HG03066 (cell line): ENCODE data around the gene HOXC10.

Source experiments
- ATAC-seq: cut with Tn5 transposase; IDR thresholded peaks from one replicate; pipeline ENCODE4 v1.9.1; 2021; ENCODE audit warnings: low read depth; ENCODE audit not compliant: unreplicated experiment

HOXC10 gene

DNA sequence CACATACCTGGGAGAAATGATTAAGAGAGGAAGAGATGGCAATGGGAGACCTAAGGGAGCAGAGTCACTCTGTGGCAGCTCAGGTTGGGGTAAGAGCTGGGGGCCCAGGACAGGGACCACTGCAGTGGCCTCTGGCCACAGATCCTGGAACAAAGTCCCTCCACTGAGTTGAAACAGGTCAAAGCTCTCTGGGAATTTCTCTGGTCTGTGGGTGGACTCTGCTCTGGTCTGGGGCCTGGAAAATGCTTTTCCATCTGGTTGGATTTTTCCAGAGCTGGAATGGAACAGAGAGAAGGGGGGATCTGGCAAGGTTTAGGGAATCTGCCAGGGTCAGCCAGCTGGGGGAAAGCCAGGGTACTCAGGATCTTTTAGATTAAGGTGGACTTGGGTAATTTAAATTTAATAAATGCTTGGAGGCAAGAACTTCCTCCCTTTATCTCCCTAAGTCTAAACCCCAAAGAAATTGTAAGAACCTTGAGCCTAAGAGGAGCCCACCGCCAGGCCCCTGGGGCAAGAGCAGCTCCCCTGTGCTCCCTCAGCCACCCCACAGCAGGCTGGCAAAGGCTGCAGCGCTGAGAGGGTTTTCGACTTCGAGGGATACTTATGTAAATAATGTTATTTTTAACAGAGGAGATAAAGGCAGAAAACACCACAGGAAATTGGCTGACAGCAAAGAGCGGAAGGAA lies 3.7 kb downstream of the HOXC10 start:
- ATAC-seq = no peak

DNA sequence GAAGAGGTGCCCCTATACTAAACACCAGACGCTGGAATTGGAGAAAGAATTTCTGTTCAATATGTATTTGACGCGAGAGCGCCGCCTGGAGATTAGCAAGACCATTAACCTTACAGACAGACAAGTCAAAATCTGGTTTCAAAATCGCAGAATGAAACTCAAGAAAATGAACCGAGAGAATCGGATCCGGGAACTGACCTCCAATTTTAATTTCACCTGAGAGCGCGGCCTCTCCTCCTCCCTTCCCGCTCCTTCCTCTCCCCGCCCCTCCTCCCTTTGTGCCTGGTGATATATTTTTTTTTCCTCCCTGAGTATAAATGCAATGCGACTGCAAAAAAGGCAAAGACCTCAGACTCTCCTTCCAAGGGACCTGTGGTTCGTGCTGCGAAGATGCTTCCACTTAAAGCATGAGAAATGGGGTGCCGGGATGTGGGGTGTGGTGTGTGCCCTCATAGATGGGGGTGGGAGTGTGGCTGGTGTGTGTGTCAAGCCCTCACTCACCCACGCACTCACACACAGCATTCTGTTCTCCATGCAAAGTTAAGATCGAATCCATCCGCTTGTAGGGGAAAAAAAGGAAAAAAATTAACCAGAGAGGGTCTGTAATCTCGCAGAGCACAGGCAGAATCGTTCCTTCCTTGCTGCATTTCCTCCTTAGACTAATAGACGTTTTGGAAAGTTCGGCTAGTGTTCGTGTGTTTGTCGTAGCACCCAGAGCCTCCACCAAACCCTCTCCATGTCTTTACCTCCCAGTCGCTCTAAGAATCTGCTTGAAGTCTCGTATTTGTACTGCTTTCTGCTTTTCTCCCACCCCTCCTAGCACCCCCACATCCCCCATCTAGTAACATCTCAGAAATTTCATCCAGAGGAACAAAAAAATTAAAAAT lies 4.5 kb downstream of the HOXC10 start:
- no peak for ATAC-seq

DNA sequence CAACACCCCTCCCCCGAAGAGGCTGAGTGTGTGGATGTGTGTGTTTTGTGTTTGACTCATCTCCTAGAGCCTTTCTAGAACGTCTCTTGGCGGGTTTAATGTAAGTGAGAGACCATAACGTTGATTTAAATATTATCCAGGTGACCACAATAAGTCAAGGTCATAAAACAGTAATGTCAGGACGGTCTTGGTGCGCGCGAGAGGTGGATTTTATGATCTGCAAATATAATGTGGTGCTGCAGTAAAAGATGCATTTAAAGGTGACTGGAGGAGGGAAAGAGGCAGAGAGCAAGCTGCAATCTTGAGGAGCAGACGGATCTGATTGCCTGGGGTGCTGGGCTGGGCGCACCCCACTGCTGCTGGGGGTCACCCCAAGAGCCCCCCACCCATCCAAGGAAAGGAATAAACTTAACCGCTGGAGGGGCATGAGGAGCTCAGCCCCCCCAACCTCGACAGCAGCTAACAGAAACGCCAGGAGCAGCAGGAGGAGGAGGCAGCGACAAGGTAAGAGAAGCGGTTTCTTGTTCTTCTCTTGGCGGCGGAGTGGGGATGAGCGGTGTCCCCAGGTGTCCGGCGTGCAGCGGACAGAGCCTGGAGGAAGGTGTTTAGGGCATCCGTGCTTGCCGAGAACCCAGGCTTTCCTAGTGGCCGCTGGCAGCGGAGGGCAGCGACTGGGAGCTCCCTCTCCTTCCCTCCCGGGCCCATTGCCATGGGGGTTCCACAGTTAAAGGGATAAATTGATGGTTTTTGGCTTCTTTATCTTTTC lies 5.5 kb downstream of the HOXC10 start:
- ATAC-seq = no peak

DNA sequence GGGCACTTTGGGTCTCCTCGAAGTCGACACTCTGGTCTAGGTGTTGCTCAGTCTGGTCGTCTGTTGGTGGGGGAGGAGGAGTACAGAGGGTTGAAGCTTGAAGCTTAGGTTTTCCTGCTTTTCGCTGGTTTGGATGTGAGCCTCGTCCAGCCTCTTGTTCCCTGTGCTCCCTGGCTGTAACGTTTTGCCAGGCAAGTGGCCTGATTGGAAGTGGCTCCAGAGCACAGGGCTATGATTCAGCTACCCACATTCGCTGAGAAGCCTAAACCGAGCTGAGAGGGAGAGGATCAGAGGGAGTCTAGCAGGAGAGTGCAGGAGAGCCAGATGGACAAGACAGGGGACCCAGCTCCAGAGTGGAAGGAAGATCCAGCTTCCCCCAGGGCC lies 6.1 kb downstream of the HOXC10 start:
- no peak for ATAC-seq

DNA sequence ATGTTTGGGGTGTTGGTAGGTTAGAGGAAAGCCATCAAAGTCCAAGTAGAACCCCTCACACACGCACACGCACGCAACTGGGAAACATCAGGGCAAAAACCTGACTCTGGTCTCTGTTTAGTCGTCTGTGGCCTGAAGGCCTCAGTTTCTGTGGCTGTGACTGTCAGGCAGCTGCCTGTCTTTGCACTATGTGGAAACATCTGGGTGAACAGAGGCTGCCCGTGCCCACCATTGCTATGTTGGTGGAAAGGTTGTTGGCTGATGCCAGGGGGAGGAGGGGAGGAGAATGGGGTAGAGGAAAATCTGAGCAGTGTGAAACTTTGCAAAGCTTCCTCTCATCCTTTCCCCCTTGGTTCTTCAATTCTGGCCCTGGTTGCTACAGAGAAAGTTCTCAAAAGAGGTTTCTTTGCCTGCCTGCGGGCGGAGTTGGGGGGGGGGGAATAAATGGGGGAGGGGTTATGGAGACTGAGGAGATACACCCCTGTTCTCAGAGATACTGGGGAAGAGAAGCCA lies 7.5 kb downstream of the HOXC10 start:
- no peak for ATAC-seq

DNA sequence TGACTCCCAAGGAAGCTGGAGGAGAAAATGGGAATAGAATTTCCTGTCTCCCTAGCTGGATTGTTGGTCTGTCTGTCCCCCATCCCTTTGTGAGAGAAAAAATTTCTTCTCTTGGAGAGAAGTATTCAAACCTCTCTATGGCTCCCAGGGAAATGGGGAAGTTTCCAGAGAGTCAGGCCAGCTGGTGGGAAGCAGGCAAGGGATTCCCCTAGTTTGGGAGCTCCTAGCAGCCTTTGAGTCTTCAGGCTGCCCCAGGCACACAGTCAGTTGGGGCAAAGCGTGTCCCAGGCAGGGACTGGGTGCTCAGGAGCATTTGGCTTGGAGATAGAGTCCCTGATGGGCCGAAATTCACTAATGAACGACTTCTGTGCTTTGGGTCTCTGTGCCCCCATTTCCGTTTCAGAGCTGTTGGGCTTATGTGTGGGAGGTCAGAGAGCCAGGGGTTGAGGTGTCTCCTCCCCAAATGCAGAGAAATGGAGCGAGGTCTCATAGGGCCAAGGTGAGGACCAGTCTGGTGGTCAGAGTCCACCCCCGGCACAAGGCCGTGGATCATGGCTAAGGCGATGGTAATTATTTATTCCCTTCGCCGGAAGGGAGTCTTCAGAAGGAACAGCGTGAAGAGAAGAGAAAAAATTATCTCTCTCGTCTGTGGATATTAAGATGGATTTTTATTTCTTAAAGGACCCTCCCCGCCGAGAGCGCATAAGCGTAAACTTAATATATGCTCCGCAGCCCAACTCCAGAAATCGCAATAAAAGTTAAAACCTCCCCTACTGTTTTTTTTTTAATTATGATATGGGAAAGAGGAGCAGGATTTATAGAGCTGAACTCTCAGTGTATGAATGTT lies 8.4 kb downstream of the HOXC10 start:
- no peak for ATAC-seq

DNA sequence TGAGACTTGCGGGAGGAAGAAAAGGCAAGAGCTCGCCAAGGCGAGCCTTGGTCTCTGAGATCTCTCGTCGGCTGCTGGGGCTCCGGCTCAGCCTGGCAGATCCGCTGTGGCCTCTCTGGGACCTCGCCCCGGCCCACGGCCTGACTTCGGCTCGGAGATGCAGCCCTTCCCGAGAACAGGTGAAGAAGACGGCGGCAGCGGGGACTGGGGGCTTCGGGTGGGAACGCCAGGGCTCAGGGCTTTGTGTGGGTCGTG lies 9.0 kb downstream of the HOXC10 start:
- no peak for ATAC-seq

DNA sequence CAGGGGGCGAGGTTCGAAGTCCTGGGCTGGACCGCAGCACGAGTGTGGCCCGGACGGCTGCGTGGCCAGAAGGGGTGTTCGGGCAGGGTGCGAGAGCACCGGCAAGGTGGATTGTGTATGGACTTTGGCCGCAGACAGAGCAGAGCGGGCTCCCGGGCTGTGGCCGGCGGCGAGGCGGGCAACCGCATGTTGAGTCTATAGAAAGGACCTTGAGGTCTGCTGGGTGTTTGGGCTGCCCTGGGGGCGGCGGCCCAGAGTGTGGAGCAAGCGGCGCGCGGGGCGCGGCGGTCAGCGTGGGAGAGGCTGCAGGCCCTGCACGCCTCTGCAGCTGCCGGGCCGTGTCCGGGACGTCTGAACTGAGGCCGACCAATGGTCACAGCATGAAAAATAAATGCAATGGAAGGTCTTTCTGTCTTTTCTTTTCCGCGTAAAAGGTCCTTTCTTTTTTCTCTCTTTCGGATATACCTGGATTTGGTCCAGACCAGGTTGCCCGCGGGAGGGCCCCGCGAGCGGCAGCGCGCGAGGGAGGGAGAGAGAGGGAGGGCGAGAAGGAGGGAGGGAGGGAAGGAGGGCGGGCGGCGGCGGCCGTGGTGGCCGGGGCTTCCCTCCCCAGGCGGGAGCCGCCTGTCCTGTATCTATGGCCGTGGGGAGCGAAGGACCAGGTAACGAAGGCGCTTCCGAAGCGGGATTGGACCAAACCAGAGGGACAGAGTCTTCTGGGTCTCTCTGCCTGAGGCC lies 9.5 kb downstream of the HOXC10 start:
- no peak for ATAC-seq

DNA sequence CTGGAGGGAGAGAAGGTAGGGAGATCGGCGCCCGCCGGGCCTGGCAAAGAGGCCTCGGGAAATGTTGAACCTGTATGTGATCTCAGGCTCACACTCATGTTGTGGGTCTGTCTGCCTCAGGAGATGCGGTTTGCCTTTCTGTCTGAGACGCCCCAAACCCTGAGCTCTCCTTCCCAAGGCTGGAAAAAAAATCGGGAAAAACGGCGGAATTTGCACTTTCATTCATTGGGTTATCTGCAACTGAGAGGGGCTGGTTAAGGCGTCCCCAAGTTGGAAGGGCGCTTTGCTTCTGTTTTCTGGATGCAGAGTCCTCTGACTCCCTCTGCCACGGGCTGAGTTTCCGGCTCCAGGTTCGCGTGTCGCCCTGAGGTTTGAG lies 10.0 kb downstream of the HOXC10 start:
- no peak for ATAC-seq

DNA sequence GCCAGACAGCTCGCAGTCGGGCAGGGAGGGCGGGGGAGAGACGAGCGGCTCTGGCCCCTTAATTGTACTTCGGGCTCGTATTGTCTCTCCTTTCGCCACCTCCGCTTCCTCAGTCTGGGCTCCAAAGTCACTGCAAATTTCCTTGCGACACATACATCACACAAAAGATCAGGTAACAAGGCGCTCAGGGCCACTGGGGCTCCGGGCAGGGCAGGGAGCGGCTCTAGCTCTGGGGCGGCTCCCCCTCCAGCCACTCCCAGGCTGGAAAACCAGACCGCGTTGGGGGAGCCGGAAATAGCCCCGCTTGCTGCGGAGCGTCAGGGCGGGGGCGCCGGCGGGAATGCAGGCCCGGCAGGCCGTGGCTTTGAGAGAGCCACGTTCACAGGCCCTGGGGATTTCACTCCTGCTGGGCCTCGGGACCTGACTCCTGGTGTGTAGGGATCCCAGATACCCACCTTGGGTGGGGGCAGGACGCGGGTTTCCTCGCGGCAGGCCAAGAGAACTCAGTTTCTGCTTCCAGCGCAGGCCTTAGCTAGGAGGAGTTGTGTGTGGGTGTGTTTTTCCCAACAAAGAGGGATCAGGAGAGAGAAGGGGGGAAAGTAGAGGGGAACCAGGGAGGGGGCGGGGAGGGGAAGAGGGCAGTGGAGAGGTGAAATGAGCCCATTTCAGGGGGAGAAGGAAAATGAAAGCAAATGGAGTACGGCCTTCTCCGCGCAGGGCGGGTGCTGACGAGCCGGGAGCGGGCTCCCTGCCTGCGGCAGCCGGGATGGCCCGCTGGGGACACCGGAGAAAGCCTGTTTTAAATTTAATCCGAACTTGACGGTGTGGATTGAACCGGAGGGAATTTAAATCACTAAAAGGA lies 10.7 kb downstream of the HOXC10 start:
- no peak for ATAC-seq

DNA sequence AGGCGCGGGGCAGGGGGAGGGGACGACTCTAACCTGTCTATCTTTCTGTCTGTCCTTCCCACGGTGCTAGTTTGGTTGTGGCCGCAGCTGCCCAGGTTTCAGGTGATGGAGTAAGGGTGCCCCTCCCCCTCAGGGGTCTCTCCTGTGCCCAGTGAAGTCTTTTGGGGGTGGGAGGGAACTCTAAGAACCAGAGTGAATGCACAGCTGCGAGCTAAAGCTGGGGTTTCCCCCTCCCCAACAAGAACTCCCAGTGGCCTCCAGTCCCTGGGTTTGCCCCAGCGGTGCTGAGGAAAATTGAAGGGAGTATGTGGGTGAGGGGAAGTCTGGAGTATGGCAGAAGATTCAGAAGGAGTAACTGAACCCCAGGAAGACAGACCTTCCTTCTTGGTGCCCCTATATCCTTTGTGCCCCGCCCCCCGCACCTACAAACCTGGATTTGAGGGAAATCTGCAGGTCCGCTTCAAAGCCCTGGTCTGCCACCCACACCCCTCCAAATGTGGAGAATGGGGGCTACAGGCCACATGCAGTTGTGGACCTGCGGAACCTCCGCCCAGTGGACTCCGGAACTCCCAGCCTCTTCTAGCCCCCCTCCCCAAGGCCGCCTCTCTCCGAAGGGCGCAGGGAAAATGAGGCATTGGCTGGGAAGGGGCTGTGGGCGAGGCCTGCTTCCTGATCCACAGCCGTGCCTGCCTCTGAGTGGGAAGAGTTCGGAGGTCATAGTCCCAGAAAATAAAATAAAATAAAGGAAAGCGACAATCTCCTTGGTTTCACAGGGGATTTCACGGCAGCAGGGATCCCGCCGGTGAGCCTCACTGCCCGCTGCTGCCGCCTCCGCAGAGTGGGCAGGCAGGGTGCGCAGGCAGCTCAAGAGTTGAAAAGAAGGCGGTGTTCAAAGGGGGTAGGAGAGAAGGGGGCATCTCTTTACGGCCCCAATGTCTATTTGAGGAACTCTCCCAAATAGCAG lies 11.6 kb downstream of the HOXC10 start:
- no peak for ATAC-seq

DNA sequence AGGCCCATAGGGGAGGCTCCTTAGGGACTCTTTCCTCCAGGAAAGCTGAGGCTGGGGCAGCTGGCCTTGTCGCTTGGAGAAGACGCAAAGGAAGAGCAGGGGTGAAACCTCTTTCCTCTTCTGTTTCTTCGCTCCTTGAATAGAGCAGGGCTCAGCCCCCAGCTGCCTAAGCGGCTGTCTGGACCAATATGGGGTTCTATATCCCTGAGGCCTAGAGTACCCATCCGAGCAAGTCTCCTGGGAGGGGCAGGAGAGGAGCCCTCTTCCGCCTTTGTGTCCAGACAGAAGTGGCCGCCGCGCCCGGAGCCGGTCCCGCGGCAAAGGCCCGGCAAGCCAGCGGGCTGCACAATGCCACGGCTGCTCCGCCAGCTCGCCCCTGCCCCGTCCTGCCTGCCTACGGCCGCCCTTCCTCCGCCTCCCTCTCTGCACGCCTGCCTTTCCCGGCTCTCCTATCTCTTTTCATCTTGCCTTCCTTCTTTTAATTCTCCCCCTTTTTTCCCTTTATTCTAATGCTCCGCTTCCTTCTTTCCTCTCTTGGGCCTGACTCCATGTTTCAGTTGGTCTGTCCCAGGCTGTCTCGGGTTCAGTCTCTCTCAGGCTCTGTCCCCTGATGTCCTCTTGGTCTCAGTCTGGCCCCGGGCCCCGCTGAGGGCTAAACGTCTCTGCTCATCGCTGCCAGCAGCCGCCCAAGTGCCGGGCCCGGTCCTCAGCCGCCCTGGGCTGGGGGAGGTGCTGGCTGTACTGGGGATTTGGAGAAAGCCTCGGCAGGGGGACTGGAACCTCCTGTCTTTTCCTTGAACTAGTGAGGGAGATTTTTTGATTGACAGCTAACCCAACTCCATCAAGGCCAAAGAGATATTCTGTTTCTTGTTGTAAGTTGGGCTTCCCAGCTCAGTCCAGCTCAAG lies 12.5 kb downstream of the HOXC10 start:
- no peak for ATAC-seq

DNA sequence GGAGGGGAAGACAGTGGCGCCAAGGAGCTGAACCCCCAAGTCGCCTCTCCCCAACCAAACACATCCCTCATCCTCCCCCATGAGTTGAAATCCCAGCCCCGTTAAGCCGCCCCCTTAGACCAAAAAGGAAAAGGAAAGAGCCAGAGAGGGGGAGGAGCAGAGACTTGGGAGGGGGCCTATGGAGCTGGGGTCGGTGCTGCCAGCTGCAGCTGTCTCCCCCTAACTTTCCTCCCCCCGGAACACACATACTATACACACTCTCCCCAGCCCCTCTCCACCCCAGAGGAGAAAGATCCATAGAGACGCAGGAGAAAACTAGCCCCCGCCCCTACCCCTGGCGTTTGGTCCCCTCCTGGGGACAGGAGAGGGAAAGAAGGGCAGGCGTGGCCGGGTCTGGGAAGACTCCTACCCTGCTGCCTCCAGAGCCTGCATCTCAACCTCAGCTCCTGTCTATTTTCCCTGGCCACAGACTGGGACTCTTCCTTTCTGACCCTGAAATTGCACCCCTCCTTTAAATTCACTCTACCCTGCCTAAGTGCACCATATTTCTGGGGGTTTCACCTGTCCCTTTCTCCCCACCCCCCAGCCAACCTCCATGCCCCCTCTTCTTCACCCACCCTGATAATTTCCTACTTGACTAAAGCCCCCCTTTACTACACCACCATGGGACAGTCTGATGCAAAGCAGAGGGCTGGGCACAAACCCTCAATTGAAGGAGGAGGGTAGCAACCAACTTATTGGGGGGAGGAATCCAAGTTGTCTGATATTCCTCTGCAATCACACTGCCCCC lies 13.4 kb downstream of the HOXC10 start:
- ATAC-seq = no peak

DNA sequence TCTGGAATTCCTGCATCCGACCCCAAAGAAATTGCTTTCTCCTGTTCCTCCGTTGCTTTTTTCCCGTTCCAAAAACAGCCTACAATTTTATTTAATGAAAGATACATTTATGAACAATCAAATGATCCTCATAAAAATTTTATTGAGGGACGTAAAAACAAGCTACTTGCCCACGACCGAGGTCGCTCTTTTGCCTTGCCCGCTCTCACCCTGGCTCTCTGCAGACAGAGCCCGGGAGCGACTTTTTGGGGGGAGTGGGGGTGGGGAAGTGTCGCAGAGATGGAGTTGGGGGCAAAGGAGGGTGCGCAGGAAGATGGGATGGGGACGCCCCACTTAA lies 13.9 kb downstream of the HOXC10 start:
- ATAC-seq = no peak

DNA sequence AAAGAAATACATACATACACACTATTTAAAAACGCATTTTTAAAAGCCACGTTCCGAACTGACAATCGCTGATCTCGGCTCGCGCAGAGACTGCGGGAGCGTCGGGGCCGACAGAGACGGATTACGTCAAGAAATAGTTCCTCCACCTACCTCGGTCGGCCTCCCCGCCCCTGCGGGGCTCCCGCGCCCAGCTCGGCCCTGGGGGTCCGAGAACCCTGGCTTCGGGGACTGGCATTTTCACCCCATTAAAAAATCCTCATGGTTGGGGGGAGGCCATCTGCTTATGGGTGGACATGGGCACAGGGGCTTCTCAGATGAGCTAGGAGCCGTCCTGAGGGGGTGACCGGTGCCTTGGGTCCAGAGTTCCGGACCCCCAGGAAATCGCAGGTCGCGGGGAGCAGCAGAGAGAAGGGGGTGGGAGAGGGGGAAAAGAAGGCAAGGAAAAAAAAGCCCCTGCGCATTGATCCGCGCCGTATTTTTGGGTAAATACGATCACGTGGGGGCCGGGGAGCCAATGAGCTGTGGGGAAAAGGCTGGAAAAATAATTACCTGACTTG lies 14.7 kb downstream of the HOXC10 start:
- no peak for ATAC-seq
